Heart left ventricle (tissue), 13 donors: ENCODE data around the gene FBN1.

Experiments used
- CTCF ChIP-seq, 12 donors: fragments of 200-600 bp; sonication (generic) in 4 of 12; IDR thresholded peaks; one replicate each; pipeline versions ENCODE4 v1.5.0 to v1.8.0; 2018 to 2022; ENCODE audit warnings: antibody characterized with exemption in 12 of 12, mild to moderate bottlenecking in 5 of 12
- POLR2A ChIP-seq, 2 donors: fragments of 450-650 bp; IDR thresholded peaks; one replicate each; pipeline ENCODE4 v1.6.1; 2017; ENCODE audit warnings: antibody characterized with exemption in 2 of 2, mild to moderate bottlenecking in 2 of 2, moderate library complexity in 2 of 2
- donor health status: ischemic (EF 13 %, LVEDD 7.1; RV severe dilation, severe dysfunction).
- donor health status: DM: no; HTN: yes; CAD: no.
- donor health status: DM: no; HTN: no; CAD: no.
- donor health status: ischemic (EF 25% LVEDD 6.9; RV normal size, moderate dysfunction).
- donor health status: ischemic (EF 25% LVEDD 5.7; RV mildly dilated, moderate dysfunction).
- donor health status: ischemic (EF 35%, LVEDD 5.7; RV mildly dilated, moderate dysfunction).
- donor health status: nonischemic (EF 11% LVEDD 7.7; RV severe dilation, severe dysfunction).
- donor health status: DM: yes; HTN: yes; CAD: no.
- donor health status: PGD.
- donor health status: ischemic (EF 29% LVEDD 5.4; RV normal size, mild dysfunction).
- donor health status: nonischemic (EF 23%, LVEDD 6.1; RV moderate dilation, normal function).

- no peak for TF ChIP-seq CTCF (IDR thresholded peaks at IDR 0.05)
- TF ChIP-seq POLR2A (IDR thresholded peaks at IDR 0.05), result no peak
Measured at GRCh38 chr15:48427479-48427878, 218.0 kb downstream of the FBN1 start.
